NCI-H524 treated with DMSO at 0.1 percent for 48 hours (cell line): ENCODE results near the gene PRR7.

Experiments
- DNase-seq: peaks from one replicate; lab custom pipeline; 2025; lab: John Stamatoyannopoulos, UW

Gene PRR7

DNA sequence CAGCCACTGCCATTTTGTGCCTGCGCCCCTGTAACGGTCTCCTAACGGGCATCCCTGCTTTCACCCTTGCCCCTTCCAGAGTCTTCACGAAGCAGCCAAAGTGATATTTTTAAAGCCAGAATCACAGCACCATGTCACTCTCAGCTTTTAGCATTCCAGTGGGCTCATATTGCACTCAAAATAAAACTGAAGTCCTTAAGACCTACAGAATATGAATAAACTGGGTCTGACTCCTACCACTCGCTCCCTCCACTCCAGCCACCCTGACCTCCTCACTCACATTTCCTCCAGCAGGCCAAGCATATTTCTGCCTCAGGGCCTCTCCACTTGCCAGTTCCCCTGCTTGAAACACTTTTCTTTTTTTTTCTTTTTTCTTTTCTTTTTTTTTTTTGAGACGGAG lies 53.2 kb downstream of the PRR7 start:
- DNase-seq: no peak

DNA sequence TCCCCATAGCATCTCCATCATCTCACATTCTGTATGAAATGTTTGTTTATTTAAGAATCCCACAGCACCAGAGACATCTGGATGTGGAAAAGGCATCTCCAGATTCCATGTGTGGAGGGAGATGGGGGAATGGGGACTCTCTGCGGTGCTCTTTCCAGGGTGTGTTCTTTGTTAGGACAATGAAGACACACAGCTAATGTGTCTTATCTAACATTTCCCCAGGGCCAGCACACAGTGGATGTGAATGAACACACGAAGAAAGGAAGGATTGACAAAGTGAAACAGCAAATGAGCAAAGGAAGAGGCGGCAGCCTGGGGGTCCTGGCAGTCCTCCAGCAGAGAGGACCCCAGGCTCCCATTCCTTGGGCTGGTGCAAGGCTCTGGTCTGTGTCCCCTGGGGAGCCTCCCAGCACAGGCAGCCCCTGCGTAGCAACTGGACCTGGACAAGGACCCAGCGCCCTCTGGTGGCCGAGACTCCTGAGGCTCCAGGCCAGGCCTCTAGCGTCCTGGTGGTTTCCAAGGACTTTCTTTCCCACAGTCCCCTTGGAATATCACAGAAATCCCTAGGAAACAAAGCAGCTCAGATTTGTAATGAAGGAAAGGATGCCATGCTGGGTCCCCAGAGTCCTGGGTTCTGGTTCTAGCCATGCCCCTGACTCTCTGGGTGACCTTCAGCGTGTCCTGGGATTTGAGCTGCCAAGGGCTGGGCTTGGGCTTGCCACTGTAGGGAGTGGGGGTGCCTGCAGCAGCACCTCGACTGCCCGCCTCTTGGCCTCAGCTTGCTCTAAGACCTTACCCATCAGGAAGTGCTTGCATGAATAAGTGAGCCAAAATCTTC lies 54.3 kb downstream of the PRR7 start:
- no peak for DNase-seq

DNA sequence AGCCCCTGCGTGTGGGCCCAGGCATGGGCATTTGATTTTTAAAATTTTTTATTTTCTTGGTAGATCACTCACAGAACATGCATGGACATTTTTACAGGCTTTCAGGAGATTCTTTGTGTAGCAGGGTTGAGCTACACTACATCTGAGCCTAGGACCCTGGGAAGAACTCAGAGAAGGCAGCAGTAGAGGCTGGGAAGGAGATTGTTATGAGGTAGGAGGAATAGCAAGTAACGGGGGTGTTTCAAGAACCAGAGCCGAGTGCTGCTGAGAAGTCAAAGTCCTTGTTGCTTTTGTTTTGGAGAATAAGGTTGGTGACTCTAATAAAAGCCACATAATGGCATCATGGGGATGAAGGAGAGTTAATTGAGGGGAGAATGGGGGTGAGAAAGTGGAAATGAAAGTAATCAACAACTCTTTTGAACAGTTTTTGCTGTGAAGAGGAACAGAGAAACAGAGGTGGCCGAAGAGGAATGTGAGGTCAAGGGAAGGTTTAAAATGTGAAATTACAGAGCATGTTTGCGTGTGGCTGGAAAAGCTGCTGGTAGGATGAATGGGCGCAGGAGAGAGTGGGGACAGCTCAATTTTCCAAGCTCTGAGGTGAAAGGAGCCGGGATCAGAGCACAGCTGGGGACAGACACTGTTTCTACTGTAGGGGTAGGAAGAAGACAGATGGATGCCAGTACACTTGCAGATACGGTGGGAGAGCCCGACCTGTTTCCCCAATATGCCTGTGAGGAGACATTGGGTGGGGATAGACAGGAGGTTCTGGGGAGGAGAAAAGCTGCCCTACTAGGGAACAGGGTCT lies 55.5 kb downstream of the PRR7 start:
- DNase-seq: no peak

- DNase-seq: no peak
Measured at GRCh38 chr5:177502886-177503285, 56.3 kb downstream of the PRR7 start.

- DNase-seq: no peak
Measured at GRCh38 chr5:177503351-177504085, 56.9 kb downstream of the PRR7 start.

GRCh38 chr5:177504086-177505056 lies 57.8 kb downstream of the PRR7 start:
- no peak for DNase-seq

DNA sequence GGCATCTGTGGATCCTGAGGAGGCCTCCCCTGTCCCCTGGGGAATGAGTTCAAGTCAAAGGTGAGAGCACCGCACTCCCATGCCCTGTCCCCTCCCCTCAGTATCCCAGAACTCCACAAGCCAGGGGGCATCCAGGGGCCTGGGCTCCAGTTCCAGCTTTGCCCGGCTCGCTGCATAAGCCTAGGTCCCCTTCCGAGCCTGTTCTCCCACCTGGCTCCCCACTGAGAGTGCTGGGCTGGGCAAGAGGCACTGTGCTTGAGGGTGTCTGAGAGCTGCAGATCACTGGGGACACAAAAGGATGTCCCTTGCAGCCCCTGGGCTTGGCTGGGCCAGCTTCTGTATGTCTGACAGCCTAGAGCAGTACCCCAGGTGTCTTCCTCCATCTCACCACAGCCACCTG lies 58.5 kb downstream of the PRR7 start:
- no peak for DNase-seq
